ENCODE data around the gene CDK4. TPM values are rescaled to one million over a fixed set of nuclear protein-coding genes. Genes with fewer than 3 reads are reported as not detected.

CDK4 gene
- total and polyA plus RNA-seq, 2 of the 13 experiments (the other 11 are each of a cell fraction or from before 2014, with no cell fraction given) = 191 to 209 TPM

GRCh38 chr12:57800965-57801364 is 48.9 kb upstream of the CDK4 start:
- 100% methylated on average over 3 of the region's 3 CpGs for WGBS (ENCODE audit: low lambda C conversion rate)
- FAIRE-seq (no peak), DNase-seq (ENCODE audit: low spot score) (no peak), ATAC-seq (no peak)
- CTCF ChIA-PET (ENCODE audit: low intra/inter-chr PET ratio, low total read pairs) = interaction anchor here (0.7 kb wide), 1 partner anchor 104 kb away, joined by 3 read pairs; no protein-coding TSS in a partner anchor
- H3K4me2 ChIP-seq (ENCODE audit: low read depth, low read length) = no peak overlapping the region
- H3K27ac ChIP-seq (ENCODE audit: extremely low read length, insufficient read depth, low read length) = no peak overlapping the region
- no peaks in the 10 kb centered on the region for H3K79me2 ChIP-seq (ENCODE audit: insufficient read depth, low read length)
- H3K36me3 ChIP-seq (replicated peaks in 1 of 2; ENCODE audit: control insufficient read depth in 1 of 2, insufficient read depth in 2 of 2, low read length in 2 of 2) = peaks cover 8 to 35% of the 10 kb centered on the region in 2 experiments
- no peak overlapping the region for H3K4me3 ChIP-seq (replicated peaks in 1 of 3; ENCODE audit: insufficient read depth in 1 of 3, low read depth in 2 of 3, low read length in 3 of 3)
- no peaks in the 10 kb centered on the region for H3K4me1 ChIP-seq (ENCODE audit: insufficient read depth, low read length)
- 0 out of 2 replicates have a peak, but pooled peaks cover 3% of the 10 kb centered on the region for H4K20me1 ChIP-seq (ENCODE audit: insufficient read depth, low read length)
- no peaks in the 10 kb centered on the region for H3K27me3 ChIP-seq (ENCODE audit: control insufficient read depth in 1 of 2, insufficient read depth in 2 of 2, low read length in 2 of 2)
- no peaks in the 10 kb centered on the region for H3K9me3 ChIP-seq (ENCODE audit: low read length)
- intact Hi-C loops (cut with micrococcal nuclease; ENCODE audit: unreplicated experiment) = no loop called here
- TF ChIP-seq JDP2 (CRISPR knock-in tag; IDR thresholded peaks at IDR 0.05; ENCODE audit: borderline replicate concordance) (no peak), ZBTB8A (CRISPR knock-in tag; IDR thresholded peaks at IDR 0.05; ENCODE audit: borderline replicate concordance, low read depth) (no peak), ZNF256 (CRISPR knock-in tag; conservative IDR thresholded peaks at IDR 0.05) (no peak), EP300 (IDR thresholded peaks at IDR 0.05; ENCODE audit: low read depth in 2 of 2, low read length in 2 of 2) (no peak), EP300 (CRISPR knock-in tag; IDR thresholded peaks at IDR 0.05; ENCODE audit: borderline replicate concordance) (no peak), ZNF569 (CRISPR knock-in tag; IDR thresholded peaks at IDR 0.05; ENCODE audit: borderline replicate concordance) (no peak), GLI4 (CRISPR knock-in tag; IDR thresholded peaks at IDR 0.05; ENCODE audit: borderline replicate concordance) (no peak)
- TF ChIP-seq, protein P1, sequence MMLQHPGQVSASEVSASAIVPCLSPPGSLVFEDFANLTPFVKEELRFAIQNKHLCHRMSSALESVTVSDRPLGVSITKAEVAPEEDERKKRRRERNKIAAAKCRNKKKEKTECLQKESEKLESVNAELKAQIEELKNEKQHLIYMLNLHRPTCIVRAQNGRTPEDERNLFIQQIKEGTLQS (CRISPR knock-in tag; IDR thresholded peaks at IDR 0.05) = no peak
- no peak overlapping the region for H3K9ac ChIP-seq (ENCODE audit: insufficient read depth, low read depth, low read length)
- in situ Hi-C loops (cut with HindIII; ENCODE audit: extremely low pct_ligation_motif_present, low pct_unique_long_range_greater_than_20kb) = no loop called here
- no TSS peak for BruUV-seq (replicated peaks)
- no peak overlapping the region for H2AFZ ChIP-seq (ENCODE audit: low read length)
- POLR2A ChIA-PET = no interaction called here

- CTCF ChIA-PET (ENCODE audit: low intra/inter-chr PET ratio, low total read pairs) = no interaction called here
- intact Hi-C loops (cut with micrococcal nuclease; ENCODE audit: unreplicated experiment) (no loop called here), in situ Hi-C loops (cut with HindIII; ENCODE audit: extremely low pct_ligation_motif_present, low pct_unique_long_range_greater_than_20kb) (no loop called here)
- DNase-seq (ENCODE audit: low spot score) (no peak), ATAC-seq (no peak), FAIRE-seq (no peak)
- Histone ChIP-seq H3K27me3 (ENCODE audit: control insufficient read depth in 1 of 2, insufficient read depth in 2 of 2, low read length in 2 of 2) (no peaks in the 10 kb centered on the region), H3K79me2 (ENCODE audit: insufficient read depth, low read length) (no peaks in the 10 kb centered on the region), H3K9me3 (ENCODE audit: low read length) (no peaks in the 10 kb centered on the region), H3K4me1 (ENCODE audit: insufficient read depth, low read length) (no peaks in the 10 kb centered on the region), H3K27ac (ENCODE audit: extremely low read length, insufficient read depth, low read length) (no peak overlapping the region), H3K4me2 (ENCODE audit: low read depth, low read length) (no peak overlapping the region), H3K4me3 (replicated peaks in 1 of 3; ENCODE audit: insufficient read depth in 1 of 3, low read depth in 2 of 3, low read length in 3 of 3) (no peak overlapping the region), H3K9ac (ENCODE audit: insufficient read depth, low read depth, low read length) (no peak overlapping the region), H4K20me1 (ENCODE audit: insufficient read depth, low read length) (no peaks in the 10 kb centered on the region), H2AFZ (ENCODE audit: low read length) (no peak overlapping the region), H3K36me3 (replicated peaks in 1 of 2; ENCODE audit: control insufficient read depth in 1 of 2, insufficient read depth in 2 of 2, low read length in 2 of 2) (peaks cover 11 to 55% of the 10 kb centered on the region in 2 experiments)
- WGBS (ENCODE audit: low lambda C conversion rate) = 100% methylated on average over 1 of the region's 1 CpG
- POLR2A ChIA-PET = no interaction called here
- no TSS peak for BruUV-seq (replicated peaks)
- TF ChIP-seq ZNF512 (CRISPR knock-in tag; IDR thresholded peaks at IDR 0.05) = no peak
- TF ChIP-seq MTF1 (CRISPR knock-in tag; IDR thresholded peaks at IDR 0.05) = no peak
- no peak for TF ChIP-seq ZFYVE20 (CRISPR knock-in tag; IDR thresholded peaks at IDR 0.05; ENCODE audit: borderline replicate concordance, low read depth)
- TF ChIP-seq MED1 (CRISPR knock-in tag; IDR thresholded peaks at IDR 0.05) = no peak
- TF ChIP-seq ATF7 (IDR thresholded peaks at IDR 0.05) = peak; percentile 20; the same call in 1 of the 2 replicates
- no peak for TF ChIP-seq ATF7 (CRISPR knock-in tag; IDR thresholded peaks at IDR 0.05)
Observed at GRCh38 chr12:57797933-57798332, 45.8 kb upstream of the CDK4 start.
